HS-5 (cell line): ENCODE results near the gene TOMM22.
"Not testable (repeated sequence)": the region's sequence is repeated elsewhere in the genome, so short reads cannot be mapped to it uniquely, and the experiment has no call there.

Experiments used
- DNase-seq: peaks from one replicate; pipeline ENCODE4 v3.0.0-alpha.2; 2012; ENCODE audit warnings: low read depth

The TOMM22 gene

GRCh38 chr22:38681582-38682335, at the start of gene TOMM22:
Gene TOMM22 (plus strand): TSS chr22:38681957. CDS start chr22:38681979, 22 bp downstream.
- no peak for DNase-seq

- no peak for DNase-seq
Observed at GRCh38 chr22:38632528-38632927, 49.2 kb upstream of the TOMM22 start.

DNA sequence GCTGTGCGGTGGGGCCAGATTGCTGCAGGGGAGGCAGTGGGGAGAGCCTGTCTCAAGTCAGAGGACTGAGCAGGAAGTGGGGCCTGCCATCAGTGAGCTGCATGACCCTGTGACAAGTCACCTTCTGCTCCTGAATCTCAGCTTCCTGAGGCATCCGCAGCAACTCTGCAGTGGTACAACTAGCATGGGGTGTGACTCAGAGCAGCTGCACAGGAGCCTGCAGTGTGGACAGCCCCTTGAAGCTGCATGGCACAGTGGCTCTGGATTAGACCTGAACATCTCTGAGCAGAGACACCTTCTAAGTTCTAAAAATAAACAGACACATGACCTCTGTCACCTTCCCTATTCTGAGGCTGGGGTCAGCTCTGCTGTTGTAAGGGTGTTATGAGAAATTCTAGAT, 43.5 kb upstream of the TOMM22 start:
- no peak for DNase-seq

- no peak for DNase-seq
Observed at GRCh38 chr22:38638728-38639127, 43.0 kb upstream of the TOMM22 start.

DNA sequence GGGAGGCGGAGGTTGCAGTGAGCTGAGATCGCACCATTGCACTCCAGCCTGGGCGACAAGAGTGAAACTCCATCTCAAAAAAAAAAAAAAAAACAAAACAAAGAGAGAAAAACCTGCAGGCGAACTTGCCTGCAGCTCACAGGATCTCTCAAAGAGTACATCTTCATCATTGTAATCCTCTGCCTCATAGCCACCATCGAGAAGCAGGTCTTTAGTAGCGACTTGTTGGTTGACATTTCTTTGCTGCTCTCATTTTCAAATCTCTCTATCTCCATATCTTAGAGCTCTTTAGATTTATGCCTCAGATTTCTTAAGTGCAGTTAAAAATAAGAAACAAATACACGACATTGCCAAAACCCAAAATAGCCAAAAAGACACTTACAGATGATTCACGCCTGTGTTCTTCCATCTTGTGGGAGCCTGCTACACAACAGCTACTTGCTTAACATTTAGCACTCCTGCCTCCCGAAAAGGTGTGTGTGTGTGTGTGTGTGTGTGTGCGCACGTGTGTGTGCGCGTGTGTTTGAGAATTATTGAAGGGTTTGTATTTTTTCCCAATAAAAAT, 40.2 kb upstream of the TOMM22 start:
- DNase-seq = no peak

DNA sequence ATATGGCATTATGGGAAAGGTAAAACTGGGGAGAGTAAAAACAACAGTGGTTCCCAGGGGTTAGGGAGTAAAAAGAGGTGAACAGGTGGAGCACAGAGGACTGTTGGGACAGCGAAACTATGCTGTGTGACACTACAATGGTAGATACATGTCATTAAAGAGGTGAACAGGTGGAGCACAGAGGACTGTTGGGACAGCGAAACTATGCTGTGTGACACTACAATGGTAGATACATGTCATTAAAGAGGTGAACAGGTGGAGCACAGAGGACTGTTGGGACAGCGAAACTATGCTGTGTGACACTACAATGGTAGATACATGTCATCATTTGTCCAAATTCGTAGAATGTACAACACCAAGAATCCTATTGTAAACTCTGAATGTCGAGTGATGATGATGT, 37.5 kb upstream of the TOMM22 start:
- DNase-seq = not testable (repeated sequence)

- DNase-seq = no peak
Observed at GRCh38 chr22:38645430-38645829, 36.3 kb upstream of the TOMM22 start.

DNA sequence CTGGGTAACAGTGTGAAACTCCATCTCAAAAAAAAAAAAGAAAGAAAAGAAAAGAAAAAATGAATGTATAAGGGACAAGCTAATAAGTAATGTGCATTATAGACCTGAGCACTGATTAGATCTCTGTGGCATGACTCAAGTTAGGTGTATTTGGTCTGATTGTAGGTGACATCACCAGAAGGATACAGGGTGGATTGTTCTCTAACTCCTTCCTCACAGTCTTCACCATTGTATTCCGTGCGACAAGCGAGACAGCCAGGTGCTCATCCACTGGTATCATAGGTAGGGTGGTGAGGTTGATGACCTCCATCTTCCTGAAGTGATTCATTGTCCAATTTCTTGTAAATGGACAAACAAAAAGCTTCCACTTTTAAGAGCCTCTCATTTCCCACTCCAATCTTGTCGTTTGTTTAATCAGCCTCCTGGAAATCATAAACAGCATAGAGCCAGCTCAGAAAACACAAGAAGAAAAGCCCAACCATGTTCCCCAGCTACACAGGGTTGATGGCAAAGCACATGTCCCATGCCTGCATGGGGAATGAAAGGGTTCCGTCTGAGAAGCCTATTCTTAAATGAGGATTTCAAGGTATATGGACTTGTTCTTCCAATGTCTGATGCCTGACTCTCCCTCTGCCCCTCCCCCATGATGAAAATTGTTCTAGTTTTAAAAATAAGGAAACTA, 31.8 kb upstream of the TOMM22 start:
- no peak for DNase-seq

- DNase-seq = no peak
Observed at GRCh38 chr22:38652859-38653258, 28.9 kb upstream of the TOMM22 start.

GRCh38 chr22:38653741-38654140, 28.0 kb upstream of the TOMM22 start:
- no peak for DNase-seq

DNA sequence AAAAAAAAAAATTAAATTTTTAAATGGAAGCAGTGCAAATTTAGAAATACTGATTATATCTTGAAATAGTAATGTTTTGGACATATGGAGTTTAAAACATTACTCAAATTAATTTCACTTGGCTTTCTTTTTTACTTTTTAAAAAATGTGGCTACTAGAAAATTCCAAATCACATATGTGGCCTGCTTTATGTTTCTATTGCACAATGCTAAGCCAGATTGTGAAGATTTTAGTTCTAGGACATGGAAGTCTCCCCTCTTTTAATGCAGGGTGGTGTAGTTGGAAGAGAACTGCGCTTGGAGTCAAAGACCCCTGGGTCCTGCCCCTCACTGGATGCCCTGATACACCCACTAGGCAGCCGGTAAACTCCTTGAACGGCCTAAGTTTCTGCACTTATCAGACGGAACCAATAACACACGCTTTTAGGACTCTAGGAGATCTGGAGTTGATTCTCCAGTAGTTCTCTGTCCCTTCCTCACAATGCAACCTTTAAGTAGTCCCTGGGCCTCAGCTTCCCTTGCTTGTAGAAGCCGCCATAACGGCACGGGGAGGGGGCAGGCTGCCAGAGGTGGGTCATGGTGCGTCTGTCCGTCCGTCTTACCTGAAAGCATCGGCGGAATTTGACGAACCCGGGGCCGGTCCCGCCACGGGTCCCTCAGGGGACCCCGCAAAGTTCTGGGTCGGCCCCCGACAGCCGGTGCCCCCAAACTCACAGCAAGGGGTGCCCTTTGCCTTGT, 26.1 kb upstream of the TOMM22 start:
- peak; percentile 4 for DNase-seq

DNA sequence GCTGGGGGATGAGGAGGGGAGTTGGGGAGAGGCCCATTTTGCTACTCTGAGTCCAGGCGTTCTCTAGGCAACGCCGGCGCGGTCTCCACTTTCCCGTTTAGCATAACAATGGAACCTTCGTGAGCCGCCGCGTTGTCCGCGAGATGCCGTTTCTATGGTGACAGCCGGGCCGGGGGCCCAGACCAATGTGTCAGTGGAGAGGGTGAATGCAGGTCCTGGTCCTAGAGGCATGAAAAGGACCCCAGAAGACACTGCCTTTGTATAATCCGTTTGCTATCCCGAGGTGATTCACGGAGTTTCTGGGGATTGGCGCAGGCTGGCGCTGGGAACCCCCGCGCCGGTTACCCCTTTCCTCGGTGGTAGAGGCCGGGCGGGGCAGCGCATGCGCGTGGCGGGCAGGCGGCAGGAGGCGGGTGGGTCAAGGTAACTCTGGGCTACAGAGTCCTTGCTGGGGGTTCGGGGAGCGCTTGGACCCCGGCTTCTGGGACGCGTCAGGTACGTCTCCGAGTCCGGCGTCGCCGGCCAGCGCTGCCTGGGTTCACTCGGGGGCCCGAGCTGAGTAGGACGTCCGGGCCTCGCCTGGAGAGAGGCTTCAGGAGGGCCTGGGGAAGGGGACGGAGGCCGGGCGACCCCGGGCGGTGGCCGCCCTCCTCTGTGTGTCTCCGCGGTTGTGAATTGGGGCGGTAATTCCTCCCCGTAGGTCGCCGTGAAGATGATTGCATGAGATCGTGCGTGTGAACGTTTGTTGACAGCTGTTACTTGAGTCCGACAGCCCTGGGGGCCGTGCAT, 25.3 kb upstream of the TOMM22 start, which contains the start of the genes CBY1 and FAM227A:
Gene CBY1, plus strand, starts transcription at position 383 of the 789 bp plus-strand sequence. CDS start 11,417 bp downstream, outside the sequence.
Gene FAM227A, minus strand, starts transcription at position 137 of the 789 bp plus-strand sequence. CDS start 6,224 bp downstream, outside the sequence.
- DNase-seq = peak; percentile 74

- DNase-seq = peak; percentile 5
Observed at GRCh38 chr22:38657045-38657909, 24.5 kb upstream of the TOMM22 start.

DNA sequence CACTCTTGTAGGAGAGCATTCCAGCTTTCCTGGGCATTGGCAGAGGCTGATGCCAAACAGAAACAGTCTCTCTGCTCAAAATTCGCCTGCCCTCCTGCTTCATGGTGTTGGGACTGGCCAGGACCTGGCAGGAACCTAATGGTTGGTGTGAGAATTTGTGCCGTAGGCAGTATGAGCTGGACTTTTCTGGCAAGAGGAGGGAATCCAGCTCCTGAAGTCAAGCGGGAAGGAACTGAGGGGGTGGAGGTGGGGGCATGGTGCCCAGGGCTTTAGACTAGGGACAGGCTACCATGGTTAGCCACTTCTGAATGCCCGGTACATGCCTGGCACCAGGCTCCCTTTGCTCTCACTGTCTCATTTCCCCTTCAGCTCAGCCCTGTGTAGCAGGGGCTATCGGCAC, 6.9 kb upstream of the TOMM22 start:
- no peak for DNase-seq

DNA sequence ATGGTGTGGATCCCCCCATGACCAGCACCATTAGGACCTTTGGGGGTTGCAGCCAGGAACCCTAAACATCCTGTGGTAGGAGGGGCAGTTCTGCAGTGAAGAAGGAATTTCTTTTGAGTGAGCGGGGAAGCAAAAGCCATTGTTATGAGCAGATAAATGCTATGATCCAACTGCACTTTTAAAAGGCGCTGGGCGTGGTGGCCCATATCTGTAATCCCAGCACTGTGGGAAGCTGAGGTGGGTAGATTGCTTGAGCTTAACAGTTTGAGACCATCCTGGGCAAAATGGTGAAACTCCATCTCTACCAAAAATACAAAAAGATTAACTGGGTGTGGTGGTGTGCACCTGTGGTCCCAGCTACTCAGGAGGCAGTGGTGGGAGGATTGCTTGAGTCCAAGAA, 5.9 kb upstream of the TOMM22 start:
- DNase-seq = no peak

DNA sequence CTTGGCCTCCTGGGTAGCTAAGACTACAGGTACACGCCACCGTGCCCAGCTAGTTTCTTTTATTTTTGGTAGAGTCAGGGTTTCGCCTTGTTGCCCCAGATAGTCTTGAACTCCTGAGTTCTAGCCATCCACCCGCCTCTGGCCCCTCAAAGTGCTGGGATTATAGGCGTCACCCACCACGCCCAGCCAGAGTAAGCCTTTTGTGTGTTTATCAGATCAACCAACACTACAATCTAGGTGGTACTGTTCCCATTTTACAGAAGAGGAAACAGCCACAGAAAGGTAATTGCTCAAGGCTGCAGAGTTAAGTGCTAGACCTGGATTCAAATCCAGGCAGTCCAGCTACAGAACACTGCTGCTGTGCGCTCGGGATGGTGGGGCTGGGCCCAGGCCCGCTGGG, 3.1 kb downstream of the TOMM22 start:
- no peak for DNase-seq

- DNase-seq = no peak
Observed at GRCh38 chr22:38685761-38686160, 4.0 kb downstream of the TOMM22 start.

DNA sequence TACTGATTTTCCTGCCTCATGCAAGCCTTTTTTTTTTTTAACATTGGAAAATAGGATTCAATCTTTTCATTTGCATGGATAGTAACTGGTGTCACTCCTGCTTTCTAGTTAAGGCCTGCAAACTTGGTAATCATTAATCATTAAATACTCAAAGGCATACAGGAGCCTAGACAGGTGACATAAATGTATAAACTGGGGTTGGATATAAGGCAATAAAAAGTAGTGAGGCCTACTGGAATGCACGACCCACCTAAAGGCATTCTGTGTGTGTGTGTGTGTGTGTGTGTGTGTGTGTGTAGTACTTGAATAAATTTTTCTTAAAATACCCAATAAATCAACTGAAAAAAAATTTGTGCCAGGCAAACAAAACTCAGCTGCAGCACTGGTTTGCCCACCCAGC, 7.9 kb downstream of the TOMM22 start:
- no peak for DNase-seq

GRCh38 chr22:38694049-38694448, 12.3 kb downstream of the TOMM22 start:
- DNase-seq = no peak

GRCh38 chr22:38694940-38695339, 13.2 kb downstream of the TOMM22 start:
- no peak for DNase-seq
